ENCODE results near the gene SERGEF.

The SERGEF gene

DNA sequence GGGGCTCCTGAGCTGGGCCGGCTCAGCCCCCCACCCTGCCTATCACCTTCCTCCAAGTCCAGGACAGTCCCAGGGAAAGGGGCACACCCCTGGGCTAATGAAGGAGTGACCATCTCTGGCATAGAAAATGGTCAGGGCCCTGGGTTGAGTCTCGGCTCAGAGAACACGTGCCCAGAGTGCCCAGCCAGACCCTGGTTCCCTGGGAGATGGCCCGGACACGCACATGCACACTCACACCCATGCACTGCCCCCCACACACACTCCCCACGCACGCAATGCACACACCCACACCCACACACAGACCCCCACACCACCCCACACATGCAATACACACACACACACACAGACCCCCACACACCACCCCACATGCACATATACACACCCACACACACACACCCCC lies 249.6 kb downstream of the SERGEF start:
- no peaks in the 10 kb centered on the region for H3K4me1 ChIP-seq (ENCODE audit: low read length)
- H3K79me2 ChIP-seq (ENCODE audit: low read length): no peaks in the 10 kb centered on the region
- no peaks in the 10 kb centered on the region for H4K20me1 ChIP-seq (ENCODE audit: insufficient read depth, low read length)
- no peak overlapping the region for H3K9ac ChIP-seq (ENCODE audit: low read length)
- no peak overlapping the region for H2AFZ ChIP-seq (ENCODE audit: low read length)
- no peak overlapping the region for H3K4me2 ChIP-seq (ENCODE audit: low read depth, low read length)
- H3K4me3 ChIP-seq (ENCODE audit: low read length): no peak overlapping the region
- no peak for DNase-seq
- TF ChIP-seq, protein P1, sequence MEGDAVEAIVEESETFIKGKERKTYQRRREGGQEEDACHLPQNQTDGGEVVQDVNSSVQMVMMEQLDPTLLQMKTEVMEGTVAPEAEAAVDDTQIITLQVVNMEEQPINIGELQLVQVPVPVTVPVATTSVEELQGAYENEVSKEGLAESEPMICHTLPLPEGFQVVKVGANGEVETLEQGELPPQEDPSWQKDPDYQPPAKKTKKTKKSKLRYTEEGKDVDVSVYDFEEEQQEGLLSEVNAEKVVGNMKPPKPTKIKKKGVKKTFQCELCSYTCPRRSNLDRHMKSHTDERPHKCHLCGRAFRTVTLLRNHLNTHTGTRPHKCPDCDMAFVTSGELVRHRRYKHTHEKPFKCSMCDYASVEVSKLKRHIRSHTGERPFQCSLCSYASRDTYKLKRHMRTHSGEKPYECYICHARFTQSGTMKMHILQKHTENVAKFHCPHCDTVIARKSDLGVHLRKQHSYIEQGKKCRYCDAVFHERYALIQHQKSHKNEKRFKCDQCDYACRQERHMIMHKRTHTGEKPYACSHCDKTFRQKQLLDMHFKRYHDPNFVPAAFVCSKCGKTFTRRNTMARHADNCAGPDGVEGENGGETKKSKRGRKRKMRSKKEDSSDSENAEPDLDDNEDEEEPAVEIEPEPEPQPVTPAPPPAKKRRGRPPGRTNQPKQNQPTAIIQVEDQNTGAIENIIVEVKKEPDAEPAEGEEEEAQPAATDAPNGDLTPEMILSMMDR (IDR thresholded peaks at IDR 0.05; ENCODE audit: low read length): no peak
- TF ChIP-seq EZH2phosphoT487 (IDR thresholded peaks at IDR 0.05; ENCODE audit: low read length): no peak
- TF ChIP-seq EZH2 (optimal IDR thresholded peaks at IDR 0.05; ENCODE audit: low read depth, low read length): no peak
- H3K36me3 ChIP-seq (replicated peaks; ENCODE audit: insufficient read depth, low read length): no peaks in the 10 kb centered on the region
- no peaks in the 10 kb centered on the region for H3K9me2 ChIP-seq (replicated peaks; ENCODE audit: insufficient read depth, low read length)
- H3K27ac ChIP-seq (ENCODE audit: low read length): no peak overlapping the region
- H3K27me3 ChIP-seq (replicated peaks; ENCODE audit: insufficient read depth, low read length): no peaks in the 10 kb centered on the region; the same call in 1 of the 2 replicates
- H3K9me3 ChIP-seq (replicated peaks; ENCODE audit: insufficient read depth, low read length): no peaks in the 10 kb centered on the region
- H3F3A ChIP-seq (ENCODE audit: insufficient read depth, low read length): no peaks in the 10 kb centered on the region

DNA sequence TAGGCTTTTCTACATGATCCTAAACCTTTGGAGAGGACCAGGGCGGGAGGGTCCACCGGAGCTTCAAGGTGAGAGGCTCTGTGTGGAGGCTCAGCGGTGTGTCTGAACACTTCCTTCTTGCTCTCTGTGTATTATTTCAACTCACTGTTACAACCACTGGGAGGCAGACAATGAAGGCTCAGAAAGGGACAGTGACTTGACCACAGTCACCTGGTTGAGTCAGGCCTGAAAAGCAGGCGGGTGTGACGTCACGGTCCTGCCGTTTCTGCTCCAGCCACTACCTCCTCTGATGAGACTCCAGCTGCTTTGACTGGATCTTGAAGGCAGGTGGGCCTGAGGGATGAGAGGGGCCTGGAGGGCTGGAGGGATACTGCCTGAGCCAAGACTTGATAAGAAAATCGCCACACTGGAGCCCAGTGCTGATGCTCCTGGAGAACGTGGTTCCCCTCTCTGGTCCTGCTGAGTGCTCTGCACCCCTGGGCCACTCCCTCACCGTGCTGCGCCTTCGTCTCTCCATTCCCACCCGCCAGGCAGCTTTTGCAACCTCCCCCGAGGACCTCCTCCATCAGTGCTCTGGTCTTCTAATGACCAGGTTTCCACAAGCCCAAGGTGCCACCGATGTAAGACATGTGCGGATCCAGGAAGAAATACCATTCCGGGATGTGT lies 250.4 kb downstream of the SERGEF start:
- Histone ChIP-seq H3K9me3 (replicated peaks; ENCODE audit: insufficient read depth, low read length) (no peaks in the 10 kb centered on the region), H3K27me3 (replicated peaks; ENCODE audit: insufficient read depth, low read length) (no peaks in the 10 kb centered on the region), H3K4me1 (ENCODE audit: low read length) (no peaks in the 10 kb centered on the region), H3K79me2 (ENCODE audit: low read length) (no peaks in the 10 kb centered on the region), H2AFZ (ENCODE audit: low read length) (no peak overlapping the region), H3K36me3 (replicated peaks; ENCODE audit: insufficient read depth, low read length) (no peaks in the 10 kb centered on the region), H3F3A (ENCODE audit: insufficient read depth, low read length) (no peaks in the 10 kb centered on the region), H3K9me2 (replicated peaks; ENCODE audit: insufficient read depth, low read length) (no peaks in the 10 kb centered on the region), H3K4me2 (ENCODE audit: low read depth, low read length) (no peak overlapping the region), H3K9ac (ENCODE audit: low read length) (no peak overlapping the region), H3K27ac (ENCODE audit: low read length) (no peak overlapping the region), H4K20me1 (ENCODE audit: insufficient read depth, low read length) (no peaks in the 10 kb centered on the region), H3K4me3 (ENCODE audit: low read length) (no peak overlapping the region)
- TF ChIP-seq EZH2 (optimal IDR thresholded peaks at IDR 0.05; ENCODE audit: low read depth, low read length): no peak
- TF ChIP-seq, protein P1 (IDR thresholded peaks at IDR 0.05; ENCODE audit: low read length): no peak
- TF ChIP-seq EZH2phosphoT487 (IDR thresholded peaks at IDR 0.05; ENCODE audit: low read length): no peak
- DNase-seq: peak; percentile 14

DNA sequence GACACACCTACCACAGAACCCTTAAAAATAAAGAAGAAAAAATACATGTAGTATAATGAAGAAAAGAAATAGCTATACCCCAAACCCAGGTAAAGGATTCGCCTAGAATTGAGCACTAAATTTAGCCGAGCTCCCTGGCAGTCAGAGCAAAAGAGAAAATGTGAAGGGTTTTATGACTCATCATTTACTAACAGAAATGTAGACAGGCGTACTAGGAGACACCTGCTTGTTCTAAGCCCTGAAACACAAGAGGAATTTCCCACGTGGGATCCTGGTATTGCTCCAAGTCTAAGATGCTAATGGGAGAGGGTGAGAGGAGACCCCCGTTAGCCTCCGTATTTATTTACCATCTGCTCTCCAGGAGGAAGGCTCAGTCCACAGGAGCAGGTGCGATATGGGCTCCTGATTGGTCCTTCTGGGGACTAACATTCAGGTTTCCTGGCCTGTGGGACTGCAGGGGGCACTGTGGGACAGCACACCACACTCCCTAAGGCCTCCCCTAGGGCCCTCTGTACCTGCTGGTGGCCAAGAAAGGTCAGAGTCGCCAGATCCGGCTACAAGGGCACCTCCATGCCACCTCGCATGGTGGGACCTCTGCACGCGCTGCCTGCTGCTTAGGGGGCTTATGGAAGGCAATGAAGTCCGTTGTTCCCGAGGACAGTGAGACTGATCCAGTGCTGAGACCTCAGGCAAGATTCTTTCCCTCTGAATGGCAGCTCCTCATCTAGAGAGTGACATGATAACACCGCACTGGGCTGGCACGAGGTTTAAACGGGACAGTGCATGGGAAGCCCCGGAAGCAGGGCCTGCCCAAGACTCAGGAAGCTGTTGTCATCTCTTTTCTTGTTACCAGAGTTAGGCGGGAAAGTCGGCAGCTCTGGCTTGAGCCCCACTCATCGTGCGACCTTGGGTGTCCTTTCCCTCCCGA lies 252.5 kb downstream of the SERGEF start:
- no peak overlapping the region for H2AFZ ChIP-seq (ENCODE audit: low read length)
- DNase-seq: peak; percentile 54
- no peaks in the 10 kb centered on the region for H3K4me1 ChIP-seq (ENCODE audit: low read length)
- H3K27ac ChIP-seq (ENCODE audit: low read length): no peak overlapping the region
- no peaks in the 10 kb centered on the region for H3K36me3 ChIP-seq (replicated peaks; ENCODE audit: insufficient read depth, low read length)
- TF ChIP-seq EZH2 (optimal IDR thresholded peaks at IDR 0.05; ENCODE audit: low read depth, low read length): no peak
- TF ChIP-seq, protein P1 (IDR thresholded peaks at IDR 0.05; ENCODE audit: low read length): peak; percentile 65
- H4K20me1 ChIP-seq (ENCODE audit: insufficient read depth, low read length): no peaks in the 10 kb centered on the region
- H3K4me3 ChIP-seq (ENCODE audit: low read length): no peak overlapping the region
- H3K9me3 ChIP-seq (replicated peaks; ENCODE audit: insufficient read depth, low read length): no peaks in the 10 kb centered on the region
- H3K9me2 ChIP-seq (replicated peaks; ENCODE audit: insufficient read depth, low read length): no peaks in the 10 kb centered on the region
- no peaks in the 10 kb centered on the region for H3F3A ChIP-seq (ENCODE audit: insufficient read depth, low read length)
- peak overlapping the region; percentile 28; the same call in 1 of the 2 replicates for H3K4me2 ChIP-seq (ENCODE audit: low read depth, low read length)
- H3K9ac ChIP-seq (ENCODE audit: low read length): no peak overlapping the region
- H3K79me2 ChIP-seq (ENCODE audit: low read length): no peaks in the 10 kb centered on the region
- no peaks in the 10 kb centered on the region for H3K27me3 ChIP-seq (replicated peaks; ENCODE audit: insufficient read depth, low read length)
